ENCODE data around the gene DUSP6.

DNA sequence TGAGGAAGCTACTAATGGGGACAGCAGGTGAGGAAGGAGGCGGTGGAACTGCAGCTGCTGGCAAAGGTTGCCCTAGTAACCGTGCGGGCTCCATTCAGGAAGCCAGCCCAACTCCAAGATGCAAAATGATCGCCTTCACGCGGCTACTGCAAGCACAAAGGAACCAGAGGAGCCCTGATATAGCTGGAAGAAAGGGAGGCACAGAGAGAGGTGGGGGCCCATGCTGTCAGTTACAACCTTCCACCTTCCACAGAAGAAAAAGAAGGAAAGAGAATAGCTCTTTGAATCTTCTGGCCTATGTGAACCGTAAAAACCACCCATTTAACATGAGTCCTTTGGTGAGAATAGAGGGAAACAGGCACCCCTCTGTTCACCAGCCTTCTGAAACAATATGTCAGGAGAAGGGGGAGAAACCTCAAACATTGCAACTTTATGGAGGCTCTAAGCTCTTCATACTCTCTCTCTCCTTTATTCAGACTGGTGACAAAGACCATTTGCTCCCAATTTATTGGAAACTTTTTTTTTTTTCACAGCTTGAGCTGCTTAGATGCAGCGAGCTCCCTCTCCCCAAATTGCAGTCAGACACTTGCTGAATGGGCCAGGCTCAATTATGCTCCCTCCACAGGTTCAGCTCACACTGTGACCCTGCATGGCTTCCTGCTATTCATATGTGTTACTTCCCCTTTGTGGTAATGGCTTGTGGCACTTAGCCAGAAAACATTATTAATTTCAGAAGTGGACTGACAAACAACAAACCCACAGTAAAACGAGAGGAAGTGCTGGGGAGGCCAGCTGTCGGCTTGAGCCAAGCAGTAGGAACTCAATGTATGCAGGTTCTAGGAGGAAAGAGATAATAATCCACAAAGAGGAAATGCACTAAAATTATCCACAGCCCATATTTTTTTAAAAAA lies 6.2 kb downstream of the DUSP6 start:
- TF ChIP-seq, protein P1, sequence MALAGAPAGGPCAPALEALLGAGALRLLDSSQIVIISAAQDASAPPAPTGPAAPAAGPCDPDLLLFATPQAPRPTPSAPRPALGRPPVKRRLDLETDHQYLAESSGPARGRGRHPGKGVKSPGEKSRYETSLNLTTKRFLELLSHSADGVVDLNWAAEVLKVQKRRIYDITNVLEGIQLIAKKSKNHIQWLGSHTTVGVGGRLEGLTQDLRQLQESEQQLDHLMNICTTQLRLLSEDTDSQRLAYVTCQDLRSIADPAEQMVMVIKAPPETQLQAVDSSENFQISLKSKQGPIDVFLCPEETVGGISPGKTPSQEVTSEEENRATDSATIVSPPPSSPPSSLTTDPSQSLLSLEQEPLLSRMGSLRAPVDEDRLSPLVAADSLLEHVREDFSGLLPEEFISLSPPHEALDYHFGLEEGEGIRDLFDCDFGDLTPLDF (CRISPR knock-in tag; IDR thresholded peaks at IDR 0.05), result no peak
- TF ChIP-seq NRF1 (conservative IDR thresholded peaks at IDR 0.05 in 1 of 2, IDR thresholded peaks at IDR 0.05 in 1 of 2) (no peak), BRCA1 (IDR thresholded peaks at IDR 0.05) (no peak), BRCA1 (CRISPR knock-in tag; IDR thresholded peaks at IDR 0.05) (no peak), ZC3H4 (CRISPR knock-in tag; IDR thresholded peaks at IDR 0.05; ENCODE audit: borderline replicate concordance) (no peak), TBP (optimal IDR thresholded peaks at IDR 0.05; ENCODE audit: low read depth, low read length) (no peak), ARNT (IDR thresholded peaks at IDR 0.05) (no peak), SP1 (CRISPR knock-in tag; IDR thresholded peaks at IDR 0.05) (no peak), SPI1 (IDR thresholded peaks at IDR 0.05; ENCODE audit: borderline replicate concordance, low read depth, low read length) (peak; percentile 96), ZNF780A (CRISPR knock-in tag; IDR thresholded peaks at IDR 0.05) (no peak)
- TF ChIP-seq, protein P2, sequence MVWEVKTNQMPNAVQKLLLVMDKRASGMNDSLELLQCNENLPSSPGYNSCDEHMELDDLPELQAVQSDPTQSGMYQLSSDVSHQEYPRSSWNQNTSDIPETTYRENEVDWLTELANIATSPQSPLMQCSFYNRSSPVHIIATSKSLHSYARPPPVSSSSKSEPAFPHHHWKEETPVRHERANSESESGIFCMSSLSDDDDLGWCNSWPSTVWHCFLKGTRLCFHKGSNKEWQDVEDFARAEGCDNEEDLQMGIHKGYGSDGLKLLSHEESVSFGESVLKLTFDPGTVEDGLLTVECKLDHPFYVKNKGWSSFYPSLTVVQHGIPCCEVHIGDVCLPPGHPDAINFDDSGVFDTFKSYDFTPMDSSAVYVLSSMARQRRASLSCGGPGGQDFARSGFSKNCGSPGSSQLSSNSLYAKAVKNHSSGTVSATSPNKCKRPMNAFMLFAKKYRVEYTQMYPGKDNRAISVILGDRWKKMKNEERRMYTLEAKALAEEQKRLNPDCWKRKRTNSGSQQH (CRISPR knock-in tag; IDR thresholded peaks at IDR 0.05), result no peak
- TF ChIP-seq, protein P3, sequence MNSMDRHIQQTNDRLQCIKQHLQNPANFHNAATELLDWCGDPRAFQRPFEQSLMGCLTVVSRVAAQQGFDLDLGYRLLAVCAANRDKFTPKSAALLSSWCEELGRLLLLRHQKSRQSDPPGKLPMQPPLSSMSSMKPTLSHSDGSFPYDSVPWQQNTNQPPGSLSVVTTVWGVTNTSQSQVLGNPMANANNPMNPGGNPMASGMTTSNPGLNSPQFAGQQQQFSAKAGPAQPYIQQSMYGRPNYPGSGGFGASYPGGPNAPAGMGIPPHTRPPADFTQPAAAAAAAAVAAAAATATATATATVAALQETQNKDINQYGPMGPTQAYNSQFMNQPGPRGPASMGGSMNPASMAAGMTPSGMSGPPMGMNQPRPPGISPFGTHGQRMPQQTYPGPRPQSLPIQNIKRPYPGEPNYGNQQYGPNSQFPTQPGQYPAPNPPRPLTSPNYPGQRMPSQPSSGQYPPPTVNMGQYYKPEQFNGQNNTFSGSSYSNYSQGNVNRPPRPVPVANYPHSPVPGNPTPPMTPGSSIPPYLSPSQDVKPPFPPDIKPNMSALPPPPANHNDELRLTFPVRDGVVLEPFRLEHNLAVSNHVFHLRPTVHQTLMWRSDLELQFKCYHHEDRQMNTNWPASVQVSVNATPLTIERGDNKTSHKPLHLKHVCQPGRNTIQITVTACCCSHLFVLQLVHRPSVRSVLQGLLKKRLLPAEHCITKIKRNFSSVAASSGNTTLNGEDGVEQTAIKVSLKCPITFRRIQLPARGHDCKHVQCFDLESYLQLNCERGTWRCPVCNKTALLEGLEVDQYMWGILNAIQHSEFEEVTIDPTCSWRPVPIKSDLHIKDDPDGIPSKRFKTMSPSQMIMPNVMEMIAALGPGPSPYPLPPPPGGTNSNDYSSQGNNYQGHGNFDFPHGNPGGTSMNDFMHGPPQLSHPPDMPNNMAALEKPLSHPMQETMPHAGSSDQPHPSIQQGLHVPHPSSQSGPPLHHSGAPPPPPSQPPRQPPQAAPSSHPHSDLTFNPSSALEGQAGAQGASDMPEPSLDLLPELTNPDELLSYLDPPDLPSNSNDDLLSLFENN (IDR thresholded peaks at IDR 0.05; ENCODE audit: low read depth in 2 of 2, low read length in 2 of 2), result no peak

Data from K562 (cell line).